Measurements from ENCODE around the gene RHOB.
"Not testable (repeated sequence)": the region's sequence is repeated elsewhere in the genome, so short reads cannot be mapped to it uniquely, and the experiment has no call there.

The RHOB gene

DNA sequence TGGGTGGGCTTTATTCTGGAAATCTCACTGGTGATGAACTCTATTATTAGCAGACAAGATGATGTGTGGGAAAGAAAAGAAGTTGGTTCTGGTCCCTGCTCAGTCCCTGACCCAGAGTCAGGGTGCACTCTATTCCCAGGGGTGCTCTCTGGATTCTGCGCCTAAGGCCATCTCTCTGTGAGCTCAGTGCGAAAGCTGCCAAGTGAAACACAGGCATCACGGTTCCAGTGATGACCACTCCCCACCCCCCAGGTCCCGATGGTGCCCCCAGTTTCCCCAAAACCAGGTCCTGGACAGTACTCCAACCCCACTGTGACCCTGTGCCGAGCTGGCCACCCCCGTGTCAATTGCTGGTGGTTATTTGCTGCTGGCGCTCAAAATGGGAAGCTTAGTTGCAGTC is 30.1 kb downstream of the RHOB start:
- DNase-seq: no peak

DNA sequence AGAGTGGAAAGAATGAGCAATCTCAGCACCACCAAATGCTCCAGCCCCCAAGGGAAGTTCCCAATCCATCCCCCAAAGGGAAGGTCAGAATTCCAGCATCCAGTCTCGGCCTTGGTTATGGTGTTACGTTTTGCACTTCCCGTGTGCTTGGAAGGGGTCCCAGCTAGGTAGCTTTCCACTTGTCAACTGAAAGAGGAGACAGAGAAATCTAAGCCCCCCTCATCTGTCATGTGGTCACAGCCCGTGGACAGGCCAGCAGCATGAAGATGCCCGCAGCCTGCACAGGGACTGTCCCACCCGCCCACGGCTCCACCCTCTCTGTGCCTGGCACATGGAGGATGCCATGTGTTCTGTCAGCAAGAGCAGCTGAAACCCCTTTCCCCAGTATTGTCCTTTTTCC is 32.1 kb downstream of the RHOB start:
- no peak for DNase-seq

GRCh38 chr2:20479835-20480234 is 33.0 kb downstream of the RHOB start:
- no peak for DNase-seq

DNA sequence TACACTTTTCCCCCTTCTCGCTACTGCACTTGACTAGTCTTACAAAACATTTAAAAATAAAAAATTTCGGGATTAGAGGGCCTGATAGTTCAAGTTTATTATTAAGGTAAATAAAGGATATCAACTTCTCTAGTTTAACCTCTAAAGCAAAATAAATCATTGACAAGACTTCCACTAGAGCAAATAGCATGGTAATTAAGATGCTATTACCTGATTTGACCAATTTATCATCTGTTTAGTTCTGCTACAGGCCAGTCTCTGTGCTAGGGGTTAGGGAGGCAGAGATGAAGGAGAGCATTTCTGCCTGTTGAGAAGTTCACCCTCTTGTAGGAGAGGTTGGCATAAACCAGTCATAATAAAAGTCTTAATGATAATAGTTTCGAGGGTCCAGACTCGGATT is 34.0 kb downstream of the RHOB start:
- no peak for DNase-seq

GRCh38 chr2:20481798-20482405 is 35.0 kb downstream of the RHOB start:
- no peak for DNase-seq

DNA sequence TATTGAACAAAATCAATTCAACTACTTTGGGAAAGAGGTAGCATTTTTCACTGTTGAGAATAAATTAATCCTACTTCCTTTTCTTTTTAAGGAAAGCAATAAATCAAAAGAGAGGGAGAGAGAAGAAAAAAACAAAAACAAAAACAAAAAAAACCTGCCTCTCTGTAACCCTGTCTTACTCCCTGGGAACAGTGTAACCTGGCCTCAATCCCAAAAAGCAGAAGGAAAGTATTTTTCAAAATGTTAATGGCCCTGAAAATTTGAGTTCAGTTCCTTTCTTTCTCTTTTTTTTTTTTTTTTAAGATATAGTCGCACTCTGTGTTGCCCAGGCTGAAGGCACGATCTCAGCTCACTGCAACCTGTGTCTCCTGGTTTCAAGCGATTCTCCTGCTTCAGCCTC is 35.9 kb downstream of the RHOB start:
- DNase-seq: no peak

DNA sequence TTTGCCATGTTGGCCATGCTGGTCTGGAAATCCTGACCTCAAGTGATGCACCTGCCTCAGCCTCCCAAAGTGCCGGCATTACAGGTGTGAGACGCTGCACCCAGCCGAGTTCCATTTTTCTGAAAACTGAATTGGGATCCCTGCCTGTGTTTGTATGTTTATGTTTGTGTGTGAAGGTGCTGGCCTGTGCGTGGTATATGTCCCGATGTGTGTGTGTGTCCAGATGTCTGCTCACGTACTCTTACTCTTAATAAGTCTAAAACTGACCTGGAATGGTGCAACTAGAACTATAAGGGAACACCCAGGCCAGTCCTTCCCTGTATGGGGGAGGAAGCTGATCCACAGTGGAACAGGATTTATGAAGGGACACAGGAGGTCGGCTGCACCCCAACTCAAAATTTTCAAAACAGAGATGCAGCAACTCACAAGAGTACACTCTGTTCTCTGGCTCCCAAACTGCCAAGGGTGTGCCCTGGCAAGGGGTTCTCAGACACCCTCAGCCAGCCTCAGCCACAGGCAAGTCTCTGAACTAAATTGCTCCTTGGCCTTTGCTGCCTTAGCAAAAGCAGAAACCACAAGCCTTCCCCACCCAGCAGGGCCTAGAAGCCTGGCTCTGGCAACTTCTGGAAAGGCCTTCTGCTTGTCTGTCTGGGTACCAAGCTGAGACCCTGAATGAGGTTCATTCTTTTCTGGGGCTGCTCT is 36.5 kb downstream of the RHOB start:
- DNase-seq: no peak

GRCh38 chr2:20484034-20484617 is 37.3 kb downstream of the RHOB start:
- DNase-seq: no peak

GRCh38 chr2:20484810-20485611 is 38.1 kb downstream of the RHOB start:
- DNase-seq: no peak

- no peak for DNase-seq
Observed at GRCh38 chr2:20485612-20486388, 38.9 kb downstream of the RHOB start.

- DNase-seq: no peak
Observed at GRCh38 chr2:20486571-20486970, 39.7 kb downstream of the RHOB start.

GRCh38 chr2:20487030-20487391 is 40.1 kb downstream of the RHOB start:
- no peak for DNase-seq

DNA sequence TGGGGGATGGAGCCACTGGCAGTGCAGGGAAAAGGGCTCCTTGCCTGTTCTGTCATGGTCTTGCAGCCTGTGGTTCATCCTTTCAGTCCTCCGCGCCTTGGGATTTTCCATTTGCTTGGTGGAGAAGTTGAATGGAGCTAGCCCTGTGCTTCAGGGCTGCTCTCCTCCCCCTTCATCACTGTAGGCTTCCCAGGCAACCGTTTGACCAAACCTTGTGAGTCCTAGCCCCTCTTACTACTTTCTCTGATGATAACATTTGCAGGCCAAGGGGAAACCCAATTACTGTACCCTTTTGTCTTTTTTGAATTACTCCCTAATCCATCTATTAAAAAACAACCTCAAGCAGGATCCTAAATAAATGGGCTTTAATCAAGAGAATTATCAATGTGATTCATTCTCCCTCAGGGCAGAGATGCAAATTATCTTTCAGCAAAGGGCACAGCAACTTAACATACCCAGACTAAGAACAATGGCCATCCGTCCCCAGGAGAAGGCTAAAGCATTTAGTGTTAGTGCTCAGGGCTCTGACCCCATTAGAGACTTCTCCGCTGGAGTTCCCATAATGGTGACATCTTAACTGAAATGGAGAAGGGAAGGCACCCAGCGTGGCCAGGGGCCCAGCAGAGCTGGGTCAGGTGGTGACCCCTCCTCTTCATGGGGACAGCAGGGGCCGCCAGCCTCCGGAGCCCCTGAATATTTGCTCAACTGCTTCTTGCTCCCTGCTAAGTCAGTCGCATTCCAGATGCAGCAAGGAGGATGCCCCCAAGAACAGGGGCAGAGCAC is 40.7 kb downstream of the RHOB start:
- peak; percentile 69 for DNase-seq

DNA sequence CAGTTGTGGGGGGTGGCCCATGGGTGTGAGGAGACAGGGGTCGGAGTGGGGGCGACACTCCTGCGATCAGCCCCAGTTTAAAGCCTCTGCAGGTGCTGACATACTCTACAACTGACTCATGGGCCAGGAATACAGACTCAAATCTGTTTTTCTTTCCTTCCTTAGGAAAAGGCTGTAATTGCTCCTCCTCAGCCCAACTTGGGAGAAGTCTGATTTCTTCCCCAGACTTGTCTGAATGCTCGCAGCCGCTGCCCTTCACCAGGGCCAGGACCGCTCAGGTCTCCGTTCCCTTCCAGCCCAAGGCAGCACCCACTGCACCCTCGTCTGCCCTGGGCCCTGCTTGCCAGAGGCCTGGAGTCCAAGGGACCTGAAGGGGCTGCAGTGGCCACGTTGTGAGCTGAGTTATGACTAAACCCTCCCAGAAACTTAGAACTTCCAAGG is 41.3 kb downstream of the RHOB start:
- no peak for DNase-seq

GRCh38 chr2:20488782-20489181 is 41.9 kb downstream of the RHOB start:
- DNase-seq: no peak

DNA sequence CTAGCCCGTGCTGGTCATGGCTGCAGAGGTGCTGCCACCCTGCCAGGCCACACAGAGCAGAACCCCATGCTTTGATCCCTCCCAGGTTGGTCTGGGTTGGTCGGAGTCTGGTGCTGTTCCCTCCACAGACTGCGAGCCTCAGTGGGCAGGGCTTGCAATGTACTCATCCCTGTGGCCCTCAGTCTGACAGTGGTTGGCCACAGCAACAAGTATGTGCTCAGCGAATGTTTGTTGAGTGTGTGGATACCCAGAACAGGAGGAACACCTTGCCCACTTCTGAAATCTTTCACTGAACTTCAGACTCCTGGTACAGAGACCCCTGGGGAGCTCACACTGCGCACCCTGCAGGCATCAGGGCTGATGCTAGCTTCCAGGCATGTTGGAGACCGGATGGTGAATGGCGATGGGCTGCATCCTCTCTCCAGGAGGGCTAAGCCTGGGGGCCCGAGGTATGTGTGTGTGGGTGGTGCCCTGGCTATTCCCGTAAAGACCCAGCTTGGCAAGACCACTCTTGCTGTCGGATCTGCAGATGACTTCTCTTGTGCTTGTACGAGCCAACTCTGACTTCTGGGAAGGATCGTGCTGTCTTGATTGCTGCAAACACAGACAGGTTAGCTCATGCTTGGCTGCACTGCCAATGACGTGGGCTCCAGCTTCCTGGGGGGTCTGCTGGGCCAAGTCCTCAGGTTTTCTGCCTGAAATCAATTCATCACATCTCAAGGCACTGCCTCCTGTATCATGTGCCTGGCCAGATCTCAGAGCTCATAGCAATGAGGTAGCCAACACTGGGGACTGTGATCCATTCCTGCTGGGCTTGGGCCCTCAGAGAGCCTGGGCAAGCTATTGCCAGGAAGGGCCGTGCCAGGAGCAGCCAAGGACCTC is 43.7 kb downstream of the RHOB start:
- peak; percentile 74 for DNase-seq

DNA sequence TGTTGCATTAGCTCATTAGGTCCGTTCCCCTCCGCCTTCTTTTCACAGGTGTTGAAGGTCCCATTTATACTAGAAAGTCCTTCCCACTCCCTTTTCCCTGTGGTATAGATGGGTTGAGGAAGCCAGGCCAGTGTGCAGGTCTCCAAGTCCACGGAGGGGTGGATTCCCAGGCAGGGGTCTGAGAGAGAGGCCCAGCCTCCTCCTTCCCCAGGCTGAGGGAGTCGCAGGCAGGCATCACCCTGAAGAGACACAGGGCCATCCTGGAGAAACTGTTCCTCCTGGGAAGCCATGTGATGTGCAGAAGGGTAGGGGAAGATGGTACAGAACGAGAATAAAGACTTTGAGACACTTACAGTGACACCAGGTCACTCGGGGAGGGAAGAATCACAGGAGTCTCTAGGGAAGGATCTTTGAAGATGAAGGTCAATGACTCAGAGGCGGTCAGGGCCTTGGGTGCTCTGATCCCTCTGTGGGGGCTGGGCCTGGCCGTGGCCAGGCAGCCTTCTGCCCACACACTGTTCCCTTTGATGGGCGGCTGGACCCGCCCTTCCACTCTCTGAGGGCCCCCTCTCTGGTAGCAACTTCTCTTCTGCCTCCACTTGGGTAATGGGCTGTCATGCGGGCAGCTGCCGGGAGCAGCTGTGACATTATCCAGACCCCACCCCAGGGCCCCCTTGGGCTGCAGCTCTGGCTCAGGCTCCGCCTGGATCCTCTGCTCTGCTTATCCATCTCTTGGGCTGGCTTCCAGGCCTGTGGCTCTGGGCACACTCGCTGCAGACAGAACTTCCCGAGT is 45.1 kb downstream of the RHOB start:
- peak; percentile 48 for DNase-seq

- DNase-seq: not testable (repeated sequence)
Observed at GRCh38 chr2:20493095-20493494, 46.2 kb downstream of the RHOB start.

- no peak for DNase-seq
Observed at GRCh38 chr2:20494241-20494640, 47.4 kb downstream of the RHOB start.
